ENCODE results near the gene USP5.
A peak's percentile ranks its signal among the peaks of the same experiment; 100 is the strongest.
"Not testable (repeated sequence)": the region's sequence is repeated elsewhere in the genome, so short reads cannot be mapped to it uniquely, and the experiment has no call there.

The USP5 gene

GRCh38 chr12:6867413-6868210, 15.7 kb downstream of the USP5 start, which contains the start of gene TPI1:
Gene TPI1, plus strand, starts transcription at chr12:6867531. Its CDS starts 36 bp downstream, at chr12:6867567.
- DNase-seq, result peak; percentile 85

GRCh38 chr12:6868211-6869048, 16.5 kb downstream of the USP5 start:
- DNase-seq, result peak; percentile 44

- DNase-seq, result peak; percentile 71
These were observed 17.4 kb downstream of the USP5 start for GRCh38 chr12:6869049-6870021.

GRCh38 chr12:6870304-6870703, 18.4 kb downstream of the USP5 start:
- DNase-seq, result not testable (repeated sequence)

GRCh38 chr12:6871052-6871957, 19.4 kb downstream of the USP5 start:
- DNase-seq, result peak; percentile 48

GRCh38 chr12:6872073-6873048, 20.4 kb downstream of the USP5 start:
- DNase-seq, result peak; percentile 79

- DNase-seq, result peak; percentile 94
These were observed 21.4 kb downstream of the USP5 start, which contains the start of gene SPSB2 for GRCh38 chr12:6873094-6874014. Gene SPSB2, minus strand, starts transcription at chr12:6873303. Its CDS starts 402 bp downstream, at chr12:6872901.

GRCh38 chr12:6874015-6874368, 22.0 kb downstream of the USP5 start:
- DNase-seq, result not testable (repeated sequence)

- DNase-seq, result not testable (repeated sequence)
These were observed 27.9 kb downstream of the USP5 start for GRCh38 chr12:6879824-6880223.

GRCh38 chr12:6883252-6883651, 31.3 kb downstream of the USP5 start:
- DNase-seq, result no peak

GRCh38 chr12:6883683-6884082, 31.7 kb downstream of the USP5 start:
- no peak for DNase-seq

GRCh38 chr12:6884539-6884938, 32.6 kb downstream of the USP5 start:
- no peak for DNase-seq

GRCh38 chr12:6886206-6886999, 34.5 kb downstream of the USP5 start:
- DNase-seq, result not testable (repeated sequence)

- no peak for DNase-seq
These were observed 35.5 kb downstream of the USP5 start for GRCh38 chr12:6887460-6887859.

GRCh38 chr12:6888360-6888759, 36.4 kb downstream of the USP5 start:
- no peak for DNase-seq

- not testable (repeated sequence) for DNase-seq
These were observed 36.8 kb downstream of the USP5 start for GRCh38 chr12:6888794-6889193.

GRCh38 chr12:6889775-6890573, 38.0 kb downstream of the USP5 start:
- DNase-seq, result not testable (repeated sequence)
